ENCODE data around the gene COQ10A.

- no peak for TF ChIP-seq EZH2 (IDR thresholded peaks at IDR 0.05; ENCODE audit: borderline replicate concordance, low read length)
- no peak for TF ChIP-seq CTCF (IDR thresholded peaks at IDR 0.05; ENCODE audit: low read length)
Observed at GRCh38 chr12:56223571-56224101, 43.1 kb upstream of the COQ10A start.

Measured in OCI-LY1 (cell line).